NCI-H1105 treated with DMSO at 0.1 percent for 48 hours (cell line): Measurements from ENCODE around the gene CALN1.

Experiments used
- DNase-seq: peaks from one replicate; lab custom pipeline; 2025; lab: John Stamatoyannopoulos, UW

Gene CALN1

DNA sequence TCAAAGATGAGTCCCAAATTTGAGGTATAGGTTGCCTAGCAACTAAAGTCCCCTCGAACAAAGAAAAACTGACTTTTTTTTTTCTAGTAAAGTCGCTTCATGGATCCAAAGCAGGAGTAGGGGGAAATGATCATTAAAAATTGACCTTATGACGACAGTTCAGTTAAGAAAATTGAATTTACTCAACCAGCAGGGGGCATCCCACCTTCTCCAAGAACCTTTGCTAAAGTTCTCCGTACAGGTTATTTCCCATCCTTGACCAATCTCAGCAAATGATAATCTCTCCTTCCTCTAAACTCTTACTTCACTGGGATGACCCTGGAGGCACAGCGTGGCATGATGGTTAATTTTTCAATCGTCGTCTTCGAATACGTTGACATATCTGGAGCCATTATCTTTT is 228.3 kb downstream of the CALN1 start:
- no peak for DNase-seq

GRCh38 chr7:72182036-72182435 is 230.1 kb downstream of the CALN1 start:
- no peak for DNase-seq

DNA sequence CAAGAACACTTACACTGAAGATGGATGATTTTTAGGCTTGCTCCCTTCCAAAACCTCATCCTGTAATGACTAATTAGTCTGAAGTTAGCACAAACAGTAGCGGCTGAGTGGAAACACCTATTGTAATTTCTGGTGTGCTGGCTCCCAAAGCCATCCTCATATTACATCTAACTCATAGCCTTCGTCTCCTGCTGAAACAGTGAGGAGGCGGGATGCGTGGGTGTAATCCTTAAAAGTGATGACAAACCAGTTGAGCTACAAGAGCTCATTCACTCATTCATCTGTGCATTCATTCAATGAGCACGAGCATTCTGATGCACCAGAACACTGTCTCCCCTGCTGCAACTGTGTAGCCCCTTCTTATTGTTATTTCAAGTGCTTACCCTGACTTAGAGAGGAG is 235.3 kb downstream of the CALN1 start:
- DNase-seq: no peak

DNA sequence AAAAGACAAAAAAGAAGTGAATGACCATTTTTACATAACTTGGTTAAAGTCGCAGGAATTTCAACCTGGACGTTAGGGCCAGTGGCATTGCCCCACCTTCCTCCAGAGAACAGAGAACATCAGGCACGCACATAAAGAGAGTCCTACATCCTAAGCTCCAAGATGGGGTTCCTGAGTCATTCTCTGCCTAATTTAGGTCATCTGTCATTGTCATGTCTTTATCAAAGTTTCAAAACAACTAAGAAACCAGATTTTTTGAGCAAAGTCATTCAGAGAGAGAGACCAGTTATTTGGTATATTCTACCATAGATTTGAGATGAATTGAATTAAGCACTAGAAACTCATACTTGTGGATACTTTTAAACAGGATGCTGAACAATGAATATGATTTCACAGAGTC is 241.7 kb downstream of the CALN1 start:
- DNase-seq: no peak

DNA sequence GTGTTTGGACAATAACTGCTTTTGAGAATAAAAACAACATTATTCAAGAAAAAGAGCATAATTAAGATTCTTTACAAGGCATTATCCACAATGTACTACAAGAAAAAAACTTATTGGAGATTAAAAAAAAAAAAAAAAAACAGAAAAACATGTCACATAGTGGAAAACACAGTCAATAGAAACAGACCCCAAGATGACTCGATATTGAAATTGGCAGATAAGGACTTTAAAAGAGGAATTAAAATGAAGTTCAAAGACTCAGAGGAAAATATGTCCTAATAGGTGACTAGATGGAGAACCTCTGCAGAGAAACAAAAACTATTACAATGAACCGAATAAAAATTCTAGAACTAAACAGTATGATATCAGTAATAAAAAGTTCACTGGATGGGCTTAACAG is 248.9 kb downstream of the CALN1 start:
- DNase-seq: no peak

DNA sequence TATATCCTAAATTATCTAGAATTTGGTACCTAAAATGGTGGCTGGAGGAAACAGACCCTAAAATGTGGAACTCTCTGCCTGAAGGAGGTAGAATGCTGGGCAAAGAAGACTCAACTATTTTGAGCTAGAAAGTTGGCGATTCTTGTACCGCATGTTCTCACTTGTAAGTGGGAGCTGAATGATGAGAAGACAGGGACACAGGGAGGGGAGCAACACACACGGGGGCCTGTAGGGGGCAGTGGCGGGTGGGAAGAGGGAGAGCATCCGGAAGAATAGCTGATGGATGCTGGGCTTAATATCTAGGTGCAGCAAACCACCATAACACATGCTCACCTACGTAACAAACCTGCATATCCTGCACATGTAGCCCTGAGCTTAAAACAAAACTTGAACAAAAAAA is 250.6 kb downstream of the CALN1 start:
- DNase-seq: no peak

GRCh38 chr7:72159911-72160310 is 252.2 kb downstream of the CALN1 start:
- no peak for DNase-seq

GRCh38 chr7:72156671-72157070 is 255.5 kb downstream of the CALN1 start:
- DNase-seq: no peak

GRCh38 chr7:72153132-72153512 is 259.0 kb downstream of the CALN1 start:
- DNase-seq: no peak

DNA sequence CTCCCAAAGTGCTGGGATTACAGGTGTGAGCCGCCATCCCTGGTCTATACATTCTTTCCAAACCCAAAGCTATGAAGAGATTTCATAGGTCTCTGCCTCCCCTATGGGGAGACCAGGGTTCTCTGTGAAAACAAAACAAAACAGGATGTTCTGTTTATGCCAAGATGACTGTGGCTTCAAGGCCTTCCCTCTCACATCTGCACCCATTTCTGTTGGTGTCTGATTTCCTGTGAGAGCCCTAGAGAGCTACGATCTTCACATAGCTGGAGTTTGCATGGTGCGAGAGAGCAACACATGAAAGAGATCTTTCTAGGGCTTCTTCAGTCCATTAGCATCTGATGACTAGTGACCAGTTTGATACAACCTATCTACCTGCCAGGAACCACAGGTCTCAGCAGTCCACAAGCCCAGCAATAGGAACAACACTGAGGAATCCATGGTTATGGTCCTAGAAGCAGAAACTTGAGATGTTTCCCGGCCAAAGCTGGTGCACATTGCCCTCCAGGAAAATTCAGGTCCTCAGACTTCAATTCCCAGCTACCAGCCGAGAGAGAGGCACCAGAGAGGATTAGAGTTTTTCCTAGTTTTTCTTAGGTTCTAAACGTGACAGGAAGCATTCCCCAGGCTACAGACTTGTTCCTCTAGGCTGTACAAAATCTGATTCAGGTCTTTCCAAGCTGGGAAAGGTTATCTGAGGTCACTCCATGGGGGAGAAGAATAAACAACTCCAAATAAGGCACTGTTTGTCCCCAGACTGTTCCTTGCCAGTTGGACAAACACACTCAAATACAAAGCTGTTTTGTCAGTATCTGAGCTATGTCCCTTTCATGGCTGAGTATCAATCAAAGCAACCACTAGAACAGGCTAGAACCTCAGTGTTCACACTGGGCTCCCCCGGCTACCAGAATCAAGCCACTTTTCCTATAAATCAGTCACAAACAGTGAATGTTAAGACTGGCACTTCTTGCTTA is 259.7 kb downstream of the CALN1 start:
- no peak for DNase-seq

DNA sequence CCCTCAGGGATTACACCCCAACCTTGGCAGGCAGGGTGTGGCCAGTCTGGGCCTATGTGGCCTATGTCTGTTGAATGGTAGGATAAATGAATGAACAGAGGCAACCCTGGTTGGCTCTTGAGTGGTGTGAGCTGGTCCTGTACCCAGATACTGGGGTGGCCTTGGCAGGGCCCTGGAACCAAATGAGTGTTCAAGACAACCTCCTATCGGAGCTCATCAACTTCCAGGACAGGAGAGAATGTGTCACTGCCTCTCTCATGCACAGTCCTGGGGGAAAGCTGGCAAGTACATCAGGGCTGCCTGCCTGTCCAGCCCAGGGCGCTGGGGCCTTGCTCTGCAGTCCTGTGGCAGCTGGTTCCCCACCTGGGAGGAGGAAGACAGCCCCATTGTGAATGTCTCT is 271.6 kb downstream of the CALN1 start:
- DNase-seq: no peak

- DNase-seq: no peak
These were observed 285.0 kb downstream of the CALN1 start for GRCh38 chr7:72127136-72127535.

DNA sequence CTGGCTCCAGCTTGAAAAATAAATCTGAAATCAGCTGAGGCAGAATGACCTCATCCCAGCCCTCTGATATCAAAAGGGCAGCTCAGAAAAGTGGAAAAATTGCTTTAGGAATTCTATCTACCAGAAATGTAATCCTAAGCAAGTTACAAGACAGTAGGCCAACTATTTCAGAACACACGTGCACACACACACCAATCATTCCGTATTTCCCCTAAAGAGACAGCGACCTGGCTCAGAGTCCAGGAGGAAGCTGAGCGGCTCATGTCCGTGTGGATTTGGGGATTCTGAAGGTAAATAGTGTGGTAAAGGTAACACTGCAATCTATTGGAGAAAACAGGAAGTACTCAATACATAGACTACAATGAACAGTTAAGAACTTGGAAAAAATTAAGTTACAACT is 288.2 kb downstream of the CALN1 start:
- DNase-seq: no peak

DNA sequence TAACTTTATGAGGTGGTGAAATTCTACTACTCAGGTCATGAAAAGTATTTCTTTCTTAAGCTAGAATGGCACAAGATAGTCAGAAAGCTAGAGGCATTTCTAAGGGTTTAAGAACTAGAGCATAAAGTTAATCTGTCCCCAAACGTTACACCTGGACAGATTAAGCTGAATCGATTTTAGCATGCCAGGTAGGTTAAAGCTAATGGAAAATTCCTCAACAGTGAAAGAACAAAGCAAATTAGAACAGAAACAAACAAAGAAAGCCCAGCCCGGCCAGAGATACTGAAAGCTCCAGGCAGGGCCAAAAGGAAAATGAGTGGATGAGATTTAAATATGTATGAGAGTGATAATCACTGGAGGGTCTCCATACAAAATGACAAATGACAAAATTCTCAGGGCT is 293.8 kb downstream of the CALN1 start:
- no peak for DNase-seq

DNA sequence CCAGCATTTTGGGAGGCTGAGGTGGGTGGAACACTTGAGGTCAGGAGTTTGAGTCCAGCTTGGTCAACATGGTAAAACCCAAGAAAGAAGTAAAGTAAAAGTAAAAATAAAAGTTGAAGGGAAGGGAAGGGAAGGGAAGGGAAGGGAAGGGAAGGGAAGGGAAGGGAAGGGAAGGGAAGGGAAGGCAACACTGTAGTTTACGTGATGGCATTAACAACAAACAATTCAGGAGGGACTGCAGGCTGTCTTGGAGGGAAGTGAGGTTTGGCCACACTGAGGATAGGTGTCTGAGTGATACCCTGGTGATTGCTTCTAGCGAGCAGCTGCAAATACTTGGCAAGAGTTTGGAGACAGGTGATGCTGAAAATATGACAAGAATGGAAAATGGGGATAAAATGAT is 298.0 kb downstream of the CALN1 start:
- DNase-seq: no peak

- no peak for DNase-seq
These were observed 299.1 kb downstream of the CALN1 start for GRCh38 chr7:72112992-72113391.

GRCh38 chr7:72112530-72112929 is 299.6 kb downstream of the CALN1 start:
- DNase-seq: no peak

DNA sequence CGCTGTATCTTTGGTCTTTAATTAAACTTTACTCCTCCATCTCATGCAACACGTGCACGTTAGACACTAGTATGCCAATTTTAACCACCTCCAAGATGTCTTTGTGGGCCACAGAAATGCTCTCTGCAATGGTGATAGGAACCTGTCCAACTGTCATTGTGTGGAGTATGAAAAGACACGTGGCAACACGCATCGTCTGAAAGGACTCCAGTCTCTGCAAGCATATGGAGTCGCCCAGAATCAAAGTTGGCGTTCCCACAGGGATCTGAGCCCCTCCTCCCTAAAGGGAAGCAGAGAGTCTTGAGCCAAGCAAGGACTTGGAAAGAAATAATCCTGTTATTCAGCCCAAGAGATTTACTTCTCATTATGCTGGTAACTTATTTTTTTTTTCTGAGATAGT is 301.1 kb downstream of the CALN1 start:
- no peak for DNase-seq

DNA sequence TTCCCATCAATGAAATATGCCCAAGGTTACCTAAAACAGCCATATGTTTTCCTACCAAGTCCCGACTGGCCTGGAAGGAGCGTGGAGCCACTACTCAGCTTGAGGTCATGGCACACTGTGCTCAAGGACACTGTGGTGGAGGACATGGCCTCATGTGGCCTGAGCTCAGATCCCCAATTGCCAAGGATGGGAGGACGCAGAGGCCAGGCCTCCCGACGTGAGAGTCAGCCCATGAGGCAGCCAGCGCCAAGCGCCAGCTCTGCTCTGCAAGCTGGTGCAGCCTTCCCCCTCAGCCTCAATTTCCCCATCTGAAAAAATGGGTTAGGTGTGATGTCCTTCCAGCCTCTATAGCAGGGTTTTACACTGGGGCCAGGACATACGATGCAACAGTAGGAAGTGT is 302.6 kb downstream of the CALN1 start:
- DNase-seq: no peak

- DNase-seq: no peak
These were observed 305.7 kb downstream of the CALN1 start for GRCh38 chr7:72106405-72106804.

GRCh38 chr7:72101444-72101843 is 310.7 kb downstream of the CALN1 start:
- no peak for DNase-seq

DNA sequence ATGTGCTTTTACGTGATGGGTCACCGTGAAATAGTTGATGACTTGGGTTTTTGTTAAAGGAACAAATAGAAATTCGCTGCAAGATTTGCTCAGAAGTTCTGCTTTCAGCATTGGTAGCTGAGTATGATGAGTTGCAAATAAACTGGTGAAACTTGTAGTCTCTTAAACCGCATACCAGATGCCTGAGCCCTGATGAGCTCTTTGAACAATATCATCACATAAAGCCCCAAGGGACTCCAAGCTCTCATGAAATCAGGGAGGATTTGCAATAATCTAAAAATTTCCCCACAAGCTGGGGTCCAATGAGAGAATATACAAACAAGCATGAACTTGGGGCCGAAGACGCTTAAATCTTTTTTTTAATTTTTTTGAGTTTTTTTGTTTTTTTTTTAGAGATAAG is 312.4 kb downstream of the CALN1 start:
- DNase-seq: no peak

DNA sequence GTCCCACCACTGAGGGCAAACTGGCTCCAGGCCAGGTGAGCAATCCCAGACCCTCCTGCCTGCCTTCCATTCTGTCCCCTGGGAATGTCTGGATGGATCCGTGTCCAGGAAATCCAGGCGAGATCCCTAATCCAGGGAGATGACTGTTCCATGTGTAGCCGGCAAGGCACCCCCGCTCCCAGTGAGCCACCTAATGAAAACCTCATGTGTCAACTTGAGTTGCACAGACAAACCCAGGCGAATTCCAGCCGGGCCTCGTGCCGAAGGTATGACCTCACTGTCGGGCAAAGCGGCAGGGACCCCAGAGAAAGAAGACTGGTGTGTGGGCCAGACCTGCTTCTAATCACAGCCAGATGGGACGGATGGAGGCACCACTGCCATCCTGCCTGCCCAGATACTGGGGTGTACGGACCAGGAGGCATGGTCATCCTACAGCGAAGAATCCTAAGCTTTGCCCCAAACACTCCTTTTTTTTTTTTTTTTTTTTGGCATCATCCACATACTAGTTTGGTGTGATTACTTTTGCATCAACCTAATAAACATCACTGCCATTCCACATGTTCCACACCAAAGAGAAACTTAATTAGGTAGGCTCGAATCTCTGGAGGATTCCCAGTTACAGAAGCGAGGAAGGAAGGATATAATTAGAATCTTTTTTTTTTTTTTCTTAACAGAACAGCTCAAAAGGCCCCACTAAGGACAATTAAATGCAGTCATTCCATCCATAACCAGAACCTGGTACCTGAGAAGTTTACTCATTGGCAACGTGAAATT is 313.1 kb downstream of the CALN1 start:
- DNase-seq: no peak
